ENCODE results near the gene CFTR.

DNA sequence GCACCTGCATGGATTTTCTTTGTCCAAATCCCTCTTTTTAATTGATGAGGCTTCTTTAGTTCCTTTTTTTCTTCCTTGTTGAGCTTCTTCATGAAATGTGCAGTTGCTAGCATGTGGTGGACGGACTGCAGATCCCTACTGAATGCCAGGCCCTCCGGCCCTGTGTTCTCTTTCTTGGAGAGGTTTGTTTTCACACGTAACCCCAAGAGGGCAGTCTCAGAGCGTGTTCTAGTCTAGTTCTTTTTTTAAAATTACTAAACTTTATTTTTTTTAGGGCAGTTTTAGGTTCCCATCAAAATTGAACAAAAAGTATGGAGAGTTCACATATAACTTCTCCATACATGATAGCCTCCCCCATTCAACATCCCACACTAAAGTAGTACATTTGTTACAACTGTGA, 190.0 kb downstream of the CFTR start:
- TF ChIP-seq, protein P1, sequence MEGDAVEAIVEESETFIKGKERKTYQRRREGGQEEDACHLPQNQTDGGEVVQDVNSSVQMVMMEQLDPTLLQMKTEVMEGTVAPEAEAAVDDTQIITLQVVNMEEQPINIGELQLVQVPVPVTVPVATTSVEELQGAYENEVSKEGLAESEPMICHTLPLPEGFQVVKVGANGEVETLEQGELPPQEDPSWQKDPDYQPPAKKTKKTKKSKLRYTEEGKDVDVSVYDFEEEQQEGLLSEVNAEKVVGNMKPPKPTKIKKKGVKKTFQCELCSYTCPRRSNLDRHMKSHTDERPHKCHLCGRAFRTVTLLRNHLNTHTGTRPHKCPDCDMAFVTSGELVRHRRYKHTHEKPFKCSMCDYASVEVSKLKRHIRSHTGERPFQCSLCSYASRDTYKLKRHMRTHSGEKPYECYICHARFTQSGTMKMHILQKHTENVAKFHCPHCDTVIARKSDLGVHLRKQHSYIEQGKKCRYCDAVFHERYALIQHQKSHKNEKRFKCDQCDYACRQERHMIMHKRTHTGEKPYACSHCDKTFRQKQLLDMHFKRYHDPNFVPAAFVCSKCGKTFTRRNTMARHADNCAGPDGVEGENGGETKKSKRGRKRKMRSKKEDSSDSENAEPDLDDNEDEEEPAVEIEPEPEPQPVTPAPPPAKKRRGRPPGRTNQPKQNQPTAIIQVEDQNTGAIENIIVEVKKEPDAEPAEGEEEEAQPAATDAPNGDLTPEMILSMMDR (IDR thresholded peaks at IDR 0.05), result no peak
- no peak for TF ChIP-seq POLR2A (IDR thresholded peaks at IDR 0.05)
- no peak for TF ChIP-seq EP300 (IDR thresholded peaks at IDR 0.05)

Measured in ovary (tissue), 3 donors.